Esophagus muscularis mucosa (tissue), 4 donors: ENCODE data around the gene DAB1. TPM values are rescaled to one million over a fixed set of nuclear protein-coding genes. Genes with fewer than 3 reads are reported as not detected.

Source experiments
- DNase-seq: peaks from one replicate; pipeline ENCODE4 v3.0.0-alpha.2; 2017; ENCODE audit errors: extremely low spot score
- H3K27ac ChIP-seq, 4 donors: fragments of 200-600 bp; sonication (generic); replicated peaks in 1 of 4; 1 replicate in 3 of 4; 2 replicates in 1 of 4; pipeline ENCODE4 v1.5.1; 2016 to 2019; ENCODE audit warnings: mild to moderate bottlenecking in 1 of 4
- H3K27me3 ChIP-seq, 4 donors: fragments of 200-600 bp; sonication (generic); one replicate each; pipeline versions ENCODE4 v1.5.1 to v1.6.0; 2016 to 2019
- H3K36me3 ChIP-seq, 4 donors: fragments of 200-600 bp; sonication (generic); one replicate each; pipeline ENCODE4 v1.5.1; 2016 to 2019
- H3K4me1 ChIP-seq, 4 donors: fragments of 200-600 bp; sonication (generic); one replicate each; pipeline ENCODE4 v1.5.1; 2016 to 2019
- H3K4me3 ChIP-seq, 4 donors: fragments of 200-600 bp; sonication (generic); 1 replicate in 2 of 4; 2 replicates in 2 of 4; pipeline ENCODE4 v1.5.1; 2016 to 2019; ENCODE audit warnings: mild to moderate bottlenecking in 4 of 4, moderate library complexity in 1 of 4
- H3K9me3 ChIP-seq, 4 donors: fragments of 200-600 bp; sonication (generic); 1 replicate in 3 of 4; 2 replicates in 1 of 4; pipeline ENCODE4 v1.5.1; 2016 to 2019
- EP300 ChIP-seq: sonication (generic); formaldehyde crosslinking; IDR thresholded peaks from one replicate; pipeline ENCODE4 v1.6.1; 2017; ENCODE audit warnings: antibody characterized with exemption
- POLR2A ChIP-seq: fragments of 450-650 bp; IDR thresholded peaks from one replicate; pipeline ENCODE4 v1.6.1; 2017; ENCODE audit warnings: antibody characterized with exemption, moderate library complexity, mild to moderate bottlenecking, low read depth
- POLR2AphosphoS5 ChIP-seq, 2 donors: sonication (generic); formaldehyde crosslinking; IDR thresholded peaks; one replicate each; pipeline ENCODE4 v1.6.1; 2017; ENCODE audit warnings: antibody characterized with exemption in 2 of 2
- WGBS: methylation state at CpG from one replicate; pipeline ENCODE4 v1.1.5; 2018; 5-methylcytosine and 5-hydroxymethylcytosine counted together
- intact Hi-C: fragments of 100-400 bp; cut with DNase I; formaldehyde crosslinking; loops from one replicate; pipeline ENCODE4 v1.15.1; 2023
- total RNA-seq, 4 donors: library from RNA; depleted of rRNA; stranded (reverse); fragments of >200 nt; gene quantifications; one replicate each; pipeline versions ENCODE4 v1.1.0 to v1.2.1, GENCODE V29; 2016
- TF ChIP-seq, protein P1 (sequence below), 3 experiments: fragments of 200-600 bp in 2 of 3; fragments of 450-650 bp in 1 of 3; sonication (generic) in 2 of 3; IDR thresholded peaks; one replicate each; pipeline ENCODE4 v1.5.1; 2017 to 2019; ENCODE audit warnings: antibody characterized with exemption in 3 of 3, mild to moderate bottlenecking in 2 of 3, moderate library complexity in 1 of 3

The DAB1 gene
- total RNA-seq, 4 donors from 2014 or later: 0.26 to 1.3 (median 0.37) TPM

DNA sequence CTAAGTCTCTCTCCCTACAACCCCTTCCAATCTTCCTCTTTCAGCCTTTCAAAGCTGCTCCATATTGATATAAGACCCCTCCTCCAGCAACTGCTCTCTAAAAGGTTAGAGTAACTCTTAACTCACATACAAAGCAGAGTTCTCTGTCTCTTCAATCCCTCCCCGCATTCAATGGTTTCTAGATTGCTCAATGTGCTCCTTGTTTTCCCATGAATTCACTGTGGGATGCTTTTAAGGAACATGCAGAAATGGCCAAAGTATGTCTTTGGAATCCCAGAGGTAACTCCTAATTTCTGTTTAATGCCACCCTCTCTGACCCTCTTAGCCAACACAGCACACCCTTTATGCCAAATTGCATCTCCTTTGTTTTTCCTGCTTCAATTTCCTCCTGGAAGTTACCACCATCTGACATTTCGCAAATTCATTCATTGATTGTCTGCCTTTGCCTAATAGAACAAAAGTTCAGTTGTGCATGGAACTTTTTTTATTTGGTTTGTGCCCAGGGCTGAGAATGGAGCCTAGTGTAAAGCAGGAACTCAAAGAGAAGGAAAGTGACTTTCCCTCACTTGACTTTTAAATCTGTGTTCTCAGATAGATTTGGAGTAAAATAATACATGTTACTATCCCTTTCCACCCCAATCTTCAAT, 285.3 kb downstream of the DAB1 start:
- Histone ChIP-seq H3K36me3 (no peaks in the 10 kb centered on the region), H3K9me3 (no peaks in the 10 kb centered on the region), H3K4me1 (no peaks in the 10 kb centered on the region), H3K27ac (no peak overlapping the region), H3K4me3 (no peak overlapping the region), H3K27me3 (no peaks in the 10 kb centered on the region)
- WGBS: 95% methylated on average over 2 of the region's 2 CpGs
- intact Hi-C loops: no loop called here
- DNase-seq: no peak
- TF ChIP-seq, protein P1, sequence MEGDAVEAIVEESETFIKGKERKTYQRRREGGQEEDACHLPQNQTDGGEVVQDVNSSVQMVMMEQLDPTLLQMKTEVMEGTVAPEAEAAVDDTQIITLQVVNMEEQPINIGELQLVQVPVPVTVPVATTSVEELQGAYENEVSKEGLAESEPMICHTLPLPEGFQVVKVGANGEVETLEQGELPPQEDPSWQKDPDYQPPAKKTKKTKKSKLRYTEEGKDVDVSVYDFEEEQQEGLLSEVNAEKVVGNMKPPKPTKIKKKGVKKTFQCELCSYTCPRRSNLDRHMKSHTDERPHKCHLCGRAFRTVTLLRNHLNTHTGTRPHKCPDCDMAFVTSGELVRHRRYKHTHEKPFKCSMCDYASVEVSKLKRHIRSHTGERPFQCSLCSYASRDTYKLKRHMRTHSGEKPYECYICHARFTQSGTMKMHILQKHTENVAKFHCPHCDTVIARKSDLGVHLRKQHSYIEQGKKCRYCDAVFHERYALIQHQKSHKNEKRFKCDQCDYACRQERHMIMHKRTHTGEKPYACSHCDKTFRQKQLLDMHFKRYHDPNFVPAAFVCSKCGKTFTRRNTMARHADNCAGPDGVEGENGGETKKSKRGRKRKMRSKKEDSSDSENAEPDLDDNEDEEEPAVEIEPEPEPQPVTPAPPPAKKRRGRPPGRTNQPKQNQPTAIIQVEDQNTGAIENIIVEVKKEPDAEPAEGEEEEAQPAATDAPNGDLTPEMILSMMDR (IDR thresholded peaks at IDR 0.05): no peak
- TF ChIP-seq POLR2A (no peak), POLR2AphosphoS5 (IDR thresholded peaks at IDR 0.05) (no peak), EP300 (no peak)

DNA sequence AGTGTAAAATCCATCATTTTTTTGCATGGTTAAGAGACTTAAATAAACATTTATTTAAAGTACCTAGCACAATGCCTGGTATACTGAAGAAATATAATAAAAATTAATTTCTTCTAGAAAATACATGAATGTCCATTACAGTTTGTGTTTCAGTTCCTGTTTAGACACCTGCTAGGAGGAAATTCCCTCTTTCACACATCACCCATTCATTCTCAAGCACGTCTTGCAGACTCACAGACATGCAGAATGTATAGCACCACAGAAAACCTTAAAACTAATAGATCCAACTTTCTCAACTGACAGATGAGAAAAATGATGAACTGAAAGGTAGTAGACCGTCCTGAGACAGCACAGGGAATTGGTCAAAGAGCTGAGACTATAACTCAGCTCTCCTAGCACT, 285.9 kb downstream of the DAB1 start:
- no peaks in the 10 kb centered on the region for H3K36me3 ChIP-seq
- no peak for DNase-seq
- no peak overlapping the region for H3K4me3 ChIP-seq
- H3K27ac ChIP-seq: no peak overlapping the region
- WGBS: 58% methylated on average over 2 of the region's 2 CpGs
- intact Hi-C loops: no loop called here
- no peaks in the 10 kb centered on the region for H3K9me3 ChIP-seq
- H3K4me1 ChIP-seq: no peaks in the 10 kb centered on the region
- H3K27me3 ChIP-seq: no peaks in the 10 kb centered on the region
- no peak for TF ChIP-seq POLR2A
- TF ChIP-seq EP300: no peak
- TF ChIP-seq POLR2AphosphoS5 (IDR thresholded peaks at IDR 0.05): no peak
- TF ChIP-seq, protein P1 (IDR thresholded peaks at IDR 0.05): no peak

DNA sequence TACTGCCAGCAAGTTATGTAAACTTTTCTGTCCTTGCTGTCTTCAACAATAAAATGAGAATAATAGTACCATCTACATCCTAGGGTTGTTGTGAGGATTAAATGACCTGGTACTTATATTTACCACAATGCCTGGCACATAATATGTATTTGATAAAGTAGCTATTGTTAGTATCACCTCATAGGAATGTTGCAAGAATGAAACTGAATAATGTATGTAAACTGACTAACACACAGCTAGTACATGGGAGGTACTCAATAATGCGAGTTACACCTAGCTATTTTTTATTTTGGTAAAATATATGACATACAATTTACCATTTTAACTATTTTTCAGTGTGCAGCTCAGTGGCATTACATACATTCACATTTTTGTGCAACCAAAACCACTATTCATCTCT, 289.1 kb downstream of the DAB1 start:
- intact Hi-C loops: no loop called here
- no peaks in the 10 kb centered on the region for H3K9me3 ChIP-seq
- H3K4me3 ChIP-seq: no peak overlapping the region
- H3K36me3 ChIP-seq: no peaks in the 10 kb centered on the region
- TF ChIP-seq, protein P1 (IDR thresholded peaks at IDR 0.05): no peak
- no peak for TF ChIP-seq POLR2AphosphoS5 (IDR thresholded peaks at IDR 0.05)
- no peaks in the 10 kb centered on the region for H3K27me3 ChIP-seq
- 89% methylated on average over 1 of the region's 1 CpG for WGBS
- H3K4me1 ChIP-seq: peaks cover 0 to 13% (median 11%) of the 10 kb centered on the region in 4 donors
- no peak for DNase-seq
- no peak overlapping the region for H3K27ac ChIP-seq

DNA sequence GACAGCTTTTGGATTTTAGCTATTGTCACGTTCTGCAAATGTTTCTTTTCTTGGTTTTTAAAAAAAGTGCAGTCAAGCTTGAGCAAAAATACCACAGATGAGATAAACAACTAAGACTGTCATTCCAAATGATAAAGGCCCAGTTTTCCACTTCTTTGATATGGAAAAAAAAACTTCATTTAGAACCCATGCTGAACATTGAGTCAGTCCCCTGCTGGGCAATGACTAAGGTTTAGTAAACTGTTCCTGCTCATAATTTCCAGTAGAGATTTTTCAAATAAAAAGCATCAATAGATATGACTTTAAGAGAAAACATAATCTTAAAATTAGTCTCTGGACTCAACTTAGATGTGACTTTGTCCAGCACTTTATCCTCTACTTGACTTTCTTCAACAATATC, 290.2 kb downstream of the DAB1 start:
- peaks cover 0 to 13% (median 11%) of the 10 kb centered on the region in 4 donors for H3K4me1 ChIP-seq
- no peak for DNase-seq
- no peak overlapping the region for H3K27ac ChIP-seq
- no peak for TF ChIP-seq POLR2A
- TF ChIP-seq, protein P1 (IDR thresholded peaks at IDR 0.05): no peak
- TF ChIP-seq POLR2AphosphoS5 (IDR thresholded peaks at IDR 0.05): no peak
- TF ChIP-seq EP300: no peak
- 81% methylated on average over 1 of the region's 1 CpG for WGBS
- no peaks in the 10 kb centered on the region for H3K27me3 ChIP-seq
- H3K36me3 ChIP-seq: no peaks in the 10 kb centered on the region
- no peaks in the 10 kb centered on the region for H3K9me3 ChIP-seq
- H3K4me3 ChIP-seq: no peak overlapping the region
- intact Hi-C loops: no loop called here
